ENCODE measurements around the gene GLP2R. TPM values are rescaled to one million over a fixed set of nuclear protein-coding genes. Genes with fewer than 3 reads are reported as not detected.

GLP2R gene
- total and polyA plus RNA-seq, 2 of the 13 experiments (the other 11 are each of a cell fraction or from before 2014, with no cell fraction given), result 0.65 to 1.4 TPM

DNA sequence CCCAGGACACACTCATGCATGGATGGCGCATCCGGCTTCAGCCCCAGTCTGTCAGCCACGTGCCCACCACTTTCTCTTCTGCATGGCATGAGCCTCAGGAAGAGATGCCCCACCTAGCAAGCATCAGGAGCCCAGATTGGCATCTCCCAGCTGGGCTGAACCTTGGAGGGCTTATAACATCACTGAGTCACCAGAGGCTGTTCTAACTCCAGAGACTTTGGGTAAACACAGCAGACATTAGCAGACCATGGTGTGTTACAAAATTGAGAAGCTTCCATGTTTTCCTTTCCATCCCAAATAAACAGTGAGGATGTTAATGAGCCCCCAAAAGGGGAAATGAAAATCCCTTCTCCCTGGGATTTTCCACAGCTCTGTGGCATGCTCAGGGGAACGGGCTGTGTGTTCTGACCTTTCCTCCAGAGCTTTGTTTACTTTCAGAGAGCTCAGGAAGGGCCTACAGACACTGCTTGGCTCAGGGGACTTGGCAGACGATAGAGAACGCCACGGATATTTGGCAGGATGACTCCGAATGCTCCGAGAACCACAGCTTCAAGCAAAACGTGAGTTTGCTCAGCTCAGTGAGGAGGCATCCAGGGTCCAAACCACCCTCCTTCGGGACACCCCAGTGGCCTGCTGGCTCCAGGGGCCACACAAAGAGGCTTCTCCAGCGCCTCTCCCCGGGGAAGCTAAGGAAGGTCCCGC is 16.5 kb downstream of the GLP2R start (continued):
- TF ChIP-seq NFATC3 (CRISPR knock-in tag; IDR thresholded peaks at IDR 0.05) (no peak), MIER3 (CRISPR knock-in tag; IDR thresholded peaks at IDR 0.05; ENCODE audit: borderline replicate concordance) (no peak), ZNF614 (CRISPR knock-in tag; IDR thresholded peaks at IDR 0.05; ENCODE audit: borderline replicate concordance) (no peak), SP2 (CRISPR knock-in tag; IDR thresholded peaks at IDR 0.05) (no peak), POLR2A (IDR thresholded peaks at IDR 0.05; ENCODE audit: insufficient read depth in 1 of 2, low read depth in 2 of 2, low read length in 2 of 2) (no peak), RXRA (CRISPR knock-in tag; IDR thresholded peaks at IDR 0.05) (peak; percentile 30; the same call in 1 of the 2 replicates), ZNF562 (CRISPR knock-in tag; IDR thresholded peaks at IDR 0.05; ENCODE audit: borderline replicate concordance) (no peak), HOXD1 (CRISPR knock-in tag; IDR thresholded peaks at IDR 0.05) (no peak), RELA (CRISPR knock-in tag; IDR thresholded peaks at IDR 0.05) (no peak), GMEB1 (CRISPR knock-in tag; IDR thresholded peaks at IDR 0.05; ENCODE audit: borderline replicate concordance) (no peak), ZNF570 (CRISPR knock-in tag; IDR thresholded peaks at IDR 0.05; ENCODE audit: borderline replicate concordance) (no peak), ZNF484 (CRISPR knock-in tag; IDR thresholded peaks at IDR 0.05; ENCODE audit: borderline replicate concordance, low read depth) (no peak), ZNF790 (CRISPR knock-in tag; IDR thresholded peaks at IDR 0.05; ENCODE audit: borderline replicate concordance) (no peak), IRF9 (CRISPR knock-in tag; IDR thresholded peaks at IDR 0.05; ENCODE audit: borderline replicate concordance) (no peak), ZNF572 (CRISPR knock-in tag; IDR thresholded peaks at IDR 0.05) (no peak), ZNF879 (CRISPR knock-in tag; IDR thresholded peaks at IDR 0.05) (no peak), PPARG (CRISPR knock-in tag; conservative IDR thresholded peaks at IDR 0.05) (peak; percentile 98), FOXP1 (IDR thresholded peaks at IDR 0.05) (no peak), FOXP1 (CRISPR knock-in tag; IDR thresholded peaks at IDR 0.05) (no peak), ZNF263 (CRISPR knock-in tag; IDR thresholded peaks at IDR 0.05) (0 out of 2 replicates have a peak, but pooled peaks have one; percentile 19), ZNF724P (CRISPR knock-in tag; IDR thresholded peaks at IDR 0.05; ENCODE audit: borderline replicate concordance) (no peak), RXRB (CRISPR knock-in tag; IDR thresholded peaks at IDR 0.05; ENCODE audit: borderline replicate concordance) (peak; percentile 89)
- TF ChIP-seq, protein P1, sequence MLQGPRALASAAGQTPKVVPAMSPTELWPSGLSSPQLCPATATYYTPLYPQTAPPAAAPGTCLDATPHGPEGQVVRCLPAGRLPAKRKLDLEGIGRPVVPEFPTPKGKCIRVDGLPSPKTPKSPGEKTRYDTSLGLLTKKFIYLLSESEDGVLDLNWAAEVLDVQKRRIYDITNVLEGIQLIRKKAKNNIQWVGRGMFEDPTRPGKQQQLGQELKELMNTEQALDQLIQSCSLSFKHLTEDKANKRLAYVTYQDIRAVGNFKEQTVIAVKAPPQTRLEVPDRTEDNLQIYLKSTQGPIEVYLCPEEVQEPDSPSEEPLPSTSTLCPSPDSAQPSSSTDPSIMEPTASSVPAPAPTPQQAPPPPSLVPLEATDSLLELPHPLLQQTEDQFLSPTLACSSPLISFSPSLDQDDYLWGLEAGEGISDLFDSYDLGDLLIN (CRISPR knock-in tag; IDR thresholded peaks at IDR 0.05; ENCODE audit: borderline replicate concordance), result no peak
- TF ChIP-seq, protein P2, sequence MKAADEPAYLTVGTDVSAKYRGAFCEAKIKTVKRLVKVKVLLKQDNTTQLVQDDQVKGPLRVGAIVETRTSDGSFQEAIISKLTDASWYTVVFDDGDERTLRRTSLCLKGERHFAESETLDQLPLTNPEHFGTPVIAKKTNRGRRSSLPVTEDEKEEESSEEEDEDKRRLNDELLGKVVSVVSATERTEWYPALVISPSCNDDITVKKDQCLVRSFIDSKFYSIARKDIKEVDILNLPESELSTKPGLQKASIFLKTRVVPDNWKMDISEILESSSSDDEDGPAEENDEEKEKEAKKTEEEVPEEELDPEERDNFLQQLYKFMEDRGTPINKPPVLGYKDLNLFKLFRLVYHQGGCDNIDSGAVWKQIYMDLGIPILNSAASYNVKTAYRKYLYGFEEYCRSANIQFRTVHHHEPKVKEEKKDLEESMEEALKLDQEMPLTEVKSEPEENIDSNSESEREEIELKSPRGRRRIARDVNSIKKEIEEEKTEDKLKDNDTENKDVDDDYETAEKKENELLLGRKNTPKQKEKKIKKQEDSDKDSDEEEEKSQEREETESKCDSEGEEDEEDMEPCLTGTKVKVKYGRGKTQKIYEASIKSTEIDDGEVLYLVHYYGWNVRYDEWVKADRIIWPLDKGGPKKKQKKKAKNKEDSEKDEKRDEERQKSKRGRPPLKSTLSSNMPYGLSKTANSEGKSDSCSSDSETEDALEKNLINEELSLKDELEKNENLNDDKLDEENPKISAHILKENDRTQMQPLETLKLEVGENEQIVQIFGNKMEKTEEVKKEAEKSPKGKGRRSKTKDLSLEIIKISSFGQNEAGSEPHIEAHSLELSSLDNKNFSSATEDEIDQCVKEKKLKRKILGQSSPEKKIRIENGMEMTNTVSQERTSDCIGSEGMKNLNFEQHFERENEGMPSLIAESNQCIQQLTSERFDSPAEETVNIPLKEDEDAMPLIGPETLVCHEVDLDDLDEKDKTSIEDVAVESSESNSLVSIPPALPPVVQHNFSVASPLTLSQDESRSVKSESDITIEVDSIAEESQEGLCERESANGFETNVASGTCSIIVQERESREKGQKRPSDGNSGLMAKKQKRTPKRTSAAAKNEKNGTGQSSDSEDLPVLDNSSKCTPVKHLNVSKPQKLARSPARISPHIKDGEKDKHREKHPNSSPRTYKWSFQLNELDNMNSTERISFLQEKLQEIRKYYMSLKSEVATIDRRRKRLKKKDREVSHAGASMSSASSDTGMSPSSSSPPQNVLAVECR (CRISPR knock-in tag; IDR thresholded peaks at IDR 0.05; ENCODE audit: borderline replicate concordance), result no peak
